ENCODE data around the gene RUBCN. TPM values are rescaled to one million over a fixed set of nuclear protein-coding genes. Genes with fewer than 3 reads are reported as not detected.
"Not testable (repeated sequence)": the region's sequence is repeated elsewhere in the genome, so short reads cannot be mapped to it uniquely, and the experiment has no call there.

Gene RUBCN
- total RNA-seq, 1 experiment from 2014 or later = 42.9 TPM

GRCh38 chr3:197686899-197687298, 49.8 kb downstream of the RUBCN start:
- no peak for DNase-seq (ENCODE audit: low read depth)

GRCh38 chr3:197685546-197685945, 51.2 kb downstream of the RUBCN start:
- DNase-seq (ENCODE audit: low read depth) = no peak

- DNase-seq (ENCODE audit: low read depth) = no peak
Measured at GRCh38 chr3:197683191-197683590, 53.5 kb downstream of the RUBCN start.

GRCh38 chr3:197682713-197683112, 54.0 kb downstream of the RUBCN start:
- DNase-seq (ENCODE audit: low read depth) = no peak

- no peak for DNase-seq (ENCODE audit: low read depth)
Measured at GRCh38 chr3:197680955-197681521, 55.7 kb downstream of the RUBCN start.

GRCh38 chr3:197675951-197676350, 60.8 kb downstream of the RUBCN start:
- no peak for DNase-seq (ENCODE audit: low read depth)

- no peak for DNase-seq (ENCODE audit: low read depth)
Measured at GRCh38 chr3:197675563-197675860, 61.2 kb downstream of the RUBCN start.

- DNase-seq (ENCODE audit: low read depth) = no peak
Measured at GRCh38 chr3:197674741-197675562, 61.8 kb downstream of the RUBCN start.

GRCh38 chr3:197673170-197673569, 63.5 kb downstream of the RUBCN start:
- DNase-seq (ENCODE audit: low read depth) = no peak

- no peak for DNase-seq (ENCODE audit: low read depth)
Measured at GRCh38 chr3:197670361-197670760, 66.3 kb downstream of the RUBCN start.

GRCh38 chr3:197667968-197668367, 68.7 kb downstream of the RUBCN start:
- no peak for DNase-seq (ENCODE audit: low read depth)

- not testable (repeated sequence) for DNase-seq (ENCODE audit: low read depth)
Measured at GRCh38 chr3:197667293-197667692, 69.4 kb downstream of the RUBCN start.

GRCh38 chr3:197666221-197666842, 70.4 kb downstream of the RUBCN start:
- not testable (repeated sequence) for DNase-seq (ENCODE audit: low read depth)

- DNase-seq (ENCODE audit: low read depth) = not testable (repeated sequence)
Measured at GRCh38 chr3:197665549-197665948, 71.2 kb downstream of the RUBCN start.

- not testable (repeated sequence) for DNase-seq (ENCODE audit: low read depth)
Measured at GRCh38 chr3:197665142-197665491, 71.6 kb downstream of the RUBCN start.

GRCh38 chr3:197664414-197665141, 72.1 kb downstream of the RUBCN start:
- not testable (repeated sequence) for DNase-seq (ENCODE audit: low read depth)

GRCh38 chr3:197663367-197664140, 73.2 kb downstream of the RUBCN start:
- DNase-seq (ENCODE audit: low read depth) = not testable (repeated sequence)

- DNase-seq (ENCODE audit: low read depth) = not testable (repeated sequence)
Measured at GRCh38 chr3:197662352-197662751, 74.4 kb downstream of the RUBCN start.

GRCh38 chr3:197661874-197662273, 74.8 kb downstream of the RUBCN start:
- DNase-seq (ENCODE audit: low read depth) = not testable (repeated sequence)

GRCh38 chr3:197661234-197661834, 75.4 kb downstream of the RUBCN start:
- not testable (repeated sequence) for DNase-seq (ENCODE audit: low read depth)

- not testable (repeated sequence) for DNase-seq (ENCODE audit: low read depth)
Measured at GRCh38 chr3:197659701-197660100, 77.0 kb downstream of the RUBCN start.

Measured in HT1080 (cell line).